Measurements from ENCODE around the gene RBPJ. TPM values are rescaled to one million over a fixed set of nuclear protein-coding genes. Genes with fewer than 3 reads are reported as not detected.

Gene RBPJ
- total RNA-seq, 2 donors from 2014 or later = 31.4 to 41.0 TPM

GRCh38 chr4:26441771-26442170, 121.0 kb downstream of the RBPJ start:
- no peak for TF ChIP-seq CTCF (IDR thresholded peaks at IDR 0.05)
- peaks cover 0 to 4% of the 10 kb centered on the region in 2 donors for H3K9me3 ChIP-seq
- H3K4me3 ChIP-seq = no peak overlapping the region
- no peaks in the 10 kb centered on the region for H3K27me3 ChIP-seq
- H3K4me1 ChIP-seq = peaks cover 0 to 8% of the 10 kb centered on the region in 2 donors
- H3K27ac ChIP-seq = no peak overlapping the region
- DNase-seq (ENCODE audit: low spot score) = no peak
- H3K36me3 ChIP-seq = no peaks in the 10 kb centered on the region

- no peaks in the 10 kb centered on the region for H3K27me3 ChIP-seq
- no peak overlapping the region for H3K4me3 ChIP-seq
- peaks cover 0 to 4% of the 10 kb centered on the region in 2 donors for H3K9me3 ChIP-seq
- no peak for TF ChIP-seq CTCF (IDR thresholded peaks at IDR 0.05)
- H3K4me1 ChIP-seq = no peaks in the 10 kb centered on the region
- H3K36me3 ChIP-seq = no peaks in the 10 kb centered on the region
- no peak for DNase-seq (ENCODE audit: low spot score)
- H3K27ac ChIP-seq = no peak overlapping the region
Measured at GRCh38 chr4:26447378-26447777, 126.6 kb downstream of the RBPJ start.

GRCh38 chr4:26450418-26450817, 129.6 kb downstream of the RBPJ start:
- H3K27ac ChIP-seq = no peak overlapping the region
- no peak for DNase-seq (ENCODE audit: low spot score)
- H3K36me3 ChIP-seq = no peaks in the 10 kb centered on the region
- TF ChIP-seq CTCF (IDR thresholded peaks at IDR 0.05) = no peak
- H3K9me3 ChIP-seq = peaks cover 0 to 8% of the 10 kb centered on the region in 2 donors
- no peaks in the 10 kb centered on the region for H3K27me3 ChIP-seq
- H3K4me1 ChIP-seq = no peaks in the 10 kb centered on the region
- H3K4me3 ChIP-seq = no peak overlapping the region

GRCh38 chr4:26451597-26451996, 130.8 kb downstream of the RBPJ start:
- no peak for DNase-seq (ENCODE audit: low spot score)
- TF ChIP-seq CTCF (IDR thresholded peaks at IDR 0.05) = no peak
- H3K9me3 ChIP-seq = peaks cover 0 to 8% of the 10 kb centered on the region in 2 donors
- H3K27me3 ChIP-seq = no peaks in the 10 kb centered on the region
- no peak overlapping the region for H3K4me3 ChIP-seq
- no peaks in the 10 kb centered on the region for H3K36me3 ChIP-seq
- H3K27ac ChIP-seq = no peak overlapping the region
- no peaks in the 10 kb centered on the region for H3K4me1 ChIP-seq

- no peak for TF ChIP-seq CTCF (IDR thresholded peaks at IDR 0.05)
- Histone ChIP-seq H3K4me3 (no peak overlapping the region), H3K9me3 (peaks cover 0 to 8% of the 10 kb centered on the region in 2 donors), H3K27ac (no peak overlapping the region), H3K27me3 (no peaks in the 10 kb centered on the region), H3K36me3 (no peaks in the 10 kb centered on the region), H3K4me1 (no peaks in the 10 kb centered on the region)
- DNase-seq (ENCODE audit: low spot score) = no peak
Measured at GRCh38 chr4:26452565-26453531, 132.0 kb downstream of the RBPJ start.

All from right atrium auricular region (tissue), 2 donors.